Measurements from ENCODE around the gene COX4I2. TPM values are rescaled to one million over a fixed set of nuclear protein-coding genes. Genes with fewer than 3 reads are reported as not detected.

Gene COX4I2
- total and polyA plus RNA-seq, 4 donors = 0.35 to 0.81 (median 0.59) TPM; not detected in 1

DNA sequence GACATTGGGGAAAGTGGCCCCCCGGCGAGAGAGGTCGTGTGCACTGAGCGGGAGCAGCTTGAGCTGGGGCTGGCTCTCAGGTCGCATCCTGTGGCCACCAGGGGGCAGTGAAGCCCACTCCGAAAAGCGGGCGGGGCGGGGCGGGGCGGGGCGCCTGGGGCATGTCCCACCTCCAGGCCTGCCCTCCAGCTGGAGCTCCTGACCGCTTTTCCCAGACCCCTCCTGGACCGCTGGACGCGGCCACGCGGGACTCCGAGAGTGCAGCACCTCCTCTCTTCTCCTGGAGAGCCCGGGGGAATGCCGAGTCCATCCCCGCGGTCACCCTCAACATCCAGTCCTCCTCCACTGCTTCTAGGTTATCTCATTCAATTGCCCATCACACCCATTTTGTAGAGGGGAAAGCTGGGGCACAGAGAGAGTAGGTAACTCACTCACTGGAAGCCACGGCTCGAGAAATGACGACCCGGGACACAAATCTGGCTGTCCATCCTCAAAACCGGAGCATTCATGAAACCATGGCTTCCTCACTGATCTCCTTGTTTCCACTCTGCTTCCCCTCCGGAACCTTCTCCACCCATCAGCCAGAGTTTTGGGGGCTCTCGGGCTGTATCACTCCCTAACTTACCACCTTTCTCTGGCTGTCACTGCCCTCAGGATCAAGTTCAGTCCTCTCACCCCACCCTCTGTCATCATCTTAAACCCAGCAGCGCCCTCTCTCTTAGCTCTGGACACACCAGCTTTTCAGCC is 24.1 kb downstream of the COX4I2 start:
- H3K4me1 ChIP-seq (ENCODE audit: control insufficient read depth in 4 of 4, insufficient read depth in 4 of 4, low read length in 3 of 4) = peaks cover 12 to 48% (median 42%) of the 10 kb centered on the region in 4 donors
- peak; percentile 95 for DNase-seq (ENCODE audit: low spot score)
- no peak overlapping the region for H3K9ac ChIP-seq (ENCODE audit: low read depth in 1 of 2, low read length in 2 of 2)
- H3K27me3 ChIP-seq (ENCODE audit: control insufficient read depth in 4 of 4, insufficient read depth in 4 of 4, low read length in 3 of 4) = no peaks in the 10 kb centered on the region
- H3K9me3 ChIP-seq (ENCODE audit: control insufficient read depth in 4 of 4, low read length in 3 of 4) = no peaks in the 10 kb centered on the region
- peak overlapping the region; percentile 21 to 72 for H3K27ac ChIP-seq (ENCODE audit: low read depth in 1 of 2, low read length in 2 of 2)
- WGBS = 7% methylated on average over 31 of the region's 31 CpGs
- TF ChIP-seq FOXA1 (IDR thresholded peaks at IDR 0.05) (peak; percentile 9), TAF1 (conservative IDR thresholded peaks at IDR 0.05) (no peak), GABPA (IDR thresholded peaks at IDR 0.05 in 1 of 2, conservative IDR thresholded peaks at IDR 0.05 in 1 of 2) (peak in 1 of 2 donors; percentile 46), SP1 (IDR thresholded peaks at IDR 0.05) (no peak), EGR1 (IDR thresholded peaks at IDR 0.05; ENCODE audit: low read depth in 2 of 2) (no peak), FOXA2 (IDR thresholded peaks at IDR 0.05) (no peak), YY1 (IDR thresholded peaks at IDR 0.05) (no peak), RAD21 (IDR thresholded peaks at IDR 0.05) (peak; percentile 83 to 86), JUND (IDR thresholded peaks at IDR 0.05) (no peak), HNF4A (conservative IDR thresholded peaks at IDR 0.05) (no peak), HNF4G (IDR thresholded peaks at IDR 0.05) (no peak), RXRA (IDR thresholded peaks at IDR 0.05) (no peak), NR2F2 (IDR thresholded peaks at IDR 0.05) (no peak)
- TF ChIP-seq, protein P1, sequence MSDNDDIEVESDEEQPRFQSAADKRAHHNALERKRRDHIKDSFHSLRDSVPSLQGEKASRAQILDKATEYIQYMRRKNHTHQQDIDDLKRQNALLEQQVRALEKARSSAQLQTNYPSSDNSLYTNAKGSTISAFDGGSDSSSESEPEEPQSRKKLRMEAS (IDR thresholded peaks at IDR 0.05) = no peak
- TF ChIP-seq, protein P2, sequence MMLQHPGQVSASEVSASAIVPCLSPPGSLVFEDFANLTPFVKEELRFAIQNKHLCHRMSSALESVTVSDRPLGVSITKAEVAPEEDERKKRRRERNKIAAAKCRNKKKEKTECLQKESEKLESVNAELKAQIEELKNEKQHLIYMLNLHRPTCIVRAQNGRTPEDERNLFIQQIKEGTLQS (IDR thresholded peaks at IDR 0.05) = no peak
- TF ChIP-seq, protein P3, sequence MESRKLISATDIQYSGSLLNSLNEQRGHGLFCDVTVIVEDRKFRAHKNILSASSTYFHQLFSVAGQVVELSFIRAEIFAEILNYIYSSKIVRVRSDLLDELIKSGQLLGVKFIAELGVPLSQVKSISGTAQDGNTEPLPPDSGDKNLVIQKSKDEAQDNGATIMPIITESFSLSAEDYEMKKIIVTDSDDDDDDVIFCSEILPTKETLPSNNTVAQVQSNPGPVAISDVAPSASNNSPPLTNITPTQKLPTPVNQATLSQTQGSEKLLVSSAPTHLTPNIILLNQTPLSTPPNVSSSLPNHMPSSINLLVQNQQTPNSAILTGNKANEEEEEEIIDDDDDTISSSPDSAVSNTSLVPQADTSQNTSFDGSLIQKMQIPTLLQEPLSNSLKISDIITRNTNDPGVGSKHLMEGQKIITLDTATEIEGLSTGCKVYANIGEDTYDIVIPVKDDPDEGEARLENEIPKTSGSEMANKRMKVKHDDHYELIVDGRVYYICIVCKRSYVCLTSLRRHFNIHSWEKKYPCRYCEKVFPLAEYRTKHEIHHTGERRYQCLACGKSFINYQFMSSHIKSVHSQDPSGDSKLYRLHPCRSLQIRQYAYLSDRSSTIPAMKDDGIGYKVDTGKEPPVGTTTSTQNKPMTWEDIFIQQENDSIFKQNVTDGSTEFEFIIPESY (IDR thresholded peaks at IDR 0.05) = no peak
- TF ChIP-seq, protein P4, sequence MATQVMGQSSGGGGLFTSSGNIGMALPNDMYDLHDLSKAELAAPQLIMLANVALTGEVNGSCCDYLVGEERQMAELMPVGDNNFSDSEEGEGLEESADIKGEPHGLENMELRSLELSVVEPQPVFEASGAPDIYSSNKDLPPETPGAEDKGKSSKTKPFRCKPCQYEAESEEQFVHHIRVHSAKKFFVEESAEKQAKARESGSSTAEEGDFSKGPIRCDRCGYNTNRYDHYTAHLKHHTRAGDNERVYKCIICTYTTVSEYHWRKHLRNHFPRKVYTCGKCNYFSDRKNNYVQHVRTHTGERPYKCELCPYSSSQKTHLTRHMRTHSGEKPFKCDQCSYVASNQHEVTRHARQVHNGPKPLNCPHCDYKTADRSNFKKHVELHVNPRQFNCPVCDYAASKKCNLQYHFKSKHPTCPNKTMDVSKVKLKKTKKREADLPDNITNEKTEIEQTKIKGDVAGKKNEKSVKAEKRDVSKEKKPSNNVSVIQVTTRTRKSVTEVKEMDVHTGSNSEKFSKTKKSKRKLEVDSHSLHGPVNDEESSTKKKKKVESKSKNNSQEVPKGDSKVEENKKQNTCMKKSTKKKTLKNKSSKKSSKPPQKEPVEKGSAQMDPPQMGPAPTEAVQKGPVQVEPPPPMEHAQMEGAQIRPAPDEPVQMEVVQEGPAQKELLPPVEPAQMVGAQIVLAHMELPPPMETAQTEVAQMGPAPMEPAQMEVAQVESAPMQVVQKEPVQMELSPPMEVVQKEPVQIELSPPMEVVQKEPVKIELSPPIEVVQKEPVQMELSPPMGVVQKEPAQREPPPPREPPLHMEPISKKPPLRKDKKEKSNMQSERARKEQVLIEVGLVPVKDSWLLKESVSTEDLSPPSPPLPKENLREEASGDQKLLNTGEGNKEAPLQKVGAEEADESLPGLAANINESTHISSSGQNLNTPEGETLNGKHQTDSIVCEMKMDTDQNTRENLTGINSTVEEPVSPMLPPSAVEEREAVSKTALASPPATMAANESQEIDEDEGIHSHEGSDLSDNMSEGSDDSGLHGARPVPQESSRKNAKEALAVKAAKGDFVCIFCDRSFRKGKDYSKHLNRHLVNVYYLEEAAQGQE (IDR thresholded peaks at IDR 0.05) = no peak
- TF ChIP-seq, protein P5, sequence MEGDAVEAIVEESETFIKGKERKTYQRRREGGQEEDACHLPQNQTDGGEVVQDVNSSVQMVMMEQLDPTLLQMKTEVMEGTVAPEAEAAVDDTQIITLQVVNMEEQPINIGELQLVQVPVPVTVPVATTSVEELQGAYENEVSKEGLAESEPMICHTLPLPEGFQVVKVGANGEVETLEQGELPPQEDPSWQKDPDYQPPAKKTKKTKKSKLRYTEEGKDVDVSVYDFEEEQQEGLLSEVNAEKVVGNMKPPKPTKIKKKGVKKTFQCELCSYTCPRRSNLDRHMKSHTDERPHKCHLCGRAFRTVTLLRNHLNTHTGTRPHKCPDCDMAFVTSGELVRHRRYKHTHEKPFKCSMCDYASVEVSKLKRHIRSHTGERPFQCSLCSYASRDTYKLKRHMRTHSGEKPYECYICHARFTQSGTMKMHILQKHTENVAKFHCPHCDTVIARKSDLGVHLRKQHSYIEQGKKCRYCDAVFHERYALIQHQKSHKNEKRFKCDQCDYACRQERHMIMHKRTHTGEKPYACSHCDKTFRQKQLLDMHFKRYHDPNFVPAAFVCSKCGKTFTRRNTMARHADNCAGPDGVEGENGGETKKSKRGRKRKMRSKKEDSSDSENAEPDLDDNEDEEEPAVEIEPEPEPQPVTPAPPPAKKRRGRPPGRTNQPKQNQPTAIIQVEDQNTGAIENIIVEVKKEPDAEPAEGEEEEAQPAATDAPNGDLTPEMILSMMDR (IDR thresholded peaks at IDR 0.05; ENCODE audit: low read depth, low read length, missing input control) = peak; percentile 72
- no peaks in the 10 kb centered on the region for H3K36me3 ChIP-seq (ENCODE audit: control insufficient read depth in 4 of 4, insufficient read depth in 3 of 4, low read depth in 1 of 4, low read length in 3 of 4)
- H3K4me3 ChIP-seq (ENCODE audit: low read depth in 1 of 3, low read length in 3 of 3) = peak overlapping the region; percentile 8 to 42 (median 42)

All from liver (tissue), 9 donors.